MM.1S (cell line): Measurements from ENCODE around the gene SMC1B.

Experiments used
- DNase-seq: peaks from one replicate; pipeline ENCODE4 v3.0.0-alpha.2; 2015
- H2AFZ ChIP-seq: fragments of 300-600 bp; sonication (generic); 2 replicates; pipeline ENCODE4 v1.6.0; 2016; ENCODE audit warnings: antibody characterized with exemption, low read length
- H3F3A ChIP-seq: fragments of 300-600 bp; sonication (generic); 2 replicates; pipeline ENCODE4 v1.6.1; 2016; ENCODE audit warnings: mild to moderate bottlenecking, antibody characterized with exemption, low read length, moderate library complexity, mixed read lengths; ENCODE audit not compliant: insufficient read depth
- H3K27ac ChIP-seq: fragments of 300-600 bp; sonication (generic); 2 replicates; pipeline ENCODE4 v1.5.1; 2016; ENCODE audit warnings: mild to moderate bottlenecking, low read length
- H3K27me3 ChIP-seq: fragments of 300-600 bp; sonication (generic); replicated peaks from 2 replicates; pipeline ENCODE4 v1.6.0; 2016; ENCODE audit warnings: low read length; ENCODE audit not compliant: insufficient read depth
- H3K36me3 ChIP-seq: fragments of 300-600 bp; sonication (generic); replicated peaks from 2 replicates; pipeline ENCODE4 v1.6.1; 2016; ENCODE audit warnings: mild to moderate bottlenecking, low read length, mixed read lengths; ENCODE audit not compliant: insufficient read depth
- H3K4me1 ChIP-seq: fragments of 300-600 bp; sonication (generic); 2 replicates; pipeline ENCODE4 v1.6.1; 2016; ENCODE audit warnings: low read length, mixed read lengths
- H3K4me2 ChIP-seq: fragments of 300-600 bp; sonication (generic); 2 replicates; pipeline ENCODE4 v1.6.0; 2016; ENCODE audit warnings: low read depth, low read length
- H3K4me3 ChIP-seq: fragments of 300-600 bp; sonication (generic); 2 replicates; pipeline ENCODE4 v1.5.1; 2016; ENCODE audit warnings: low read length, mixed read lengths
- H3K79me2 ChIP-seq: fragments of 300-600 bp; sonication (generic); 2 replicates; pipeline ENCODE4 v1.6.1; 2016; ENCODE audit warnings: mixed run types, low read length, mixed read lengths
- H3K9ac ChIP-seq: fragments of 300-600 bp; sonication (generic); 2 replicates; pipeline ENCODE4 v1.6.1; 2016; ENCODE audit warnings: low read length, mixed read lengths
- H3K9me2 ChIP-seq: fragments of 300-600 bp; sonication (generic); replicated peaks from 2 replicates; pipeline ENCODE4 v1.6.1; 2016; ENCODE audit warnings: mild to moderate bottlenecking, low read length, mixed read lengths; ENCODE audit not compliant: insufficient read depth
- H3K9me3 ChIP-seq: fragments of 300-600 bp; sonication (generic); replicated peaks from 2 replicates; pipeline ENCODE4 v1.6.1; 2016; ENCODE audit warnings: mild to moderate bottlenecking, low read length, mixed read lengths; ENCODE audit not compliant: insufficient read depth
- H4K20me1 ChIP-seq: fragments of 300-600 bp; sonication (generic); 2 replicates; pipeline ENCODE4 v1.6.1; 2016; ENCODE audit warnings: mild to moderate bottlenecking, low read length, moderate library complexity, mixed read lengths; ENCODE audit not compliant: insufficient read depth
- EZH2 ChIP-seq: fragments of 300-600 bp; sonication (generic); optimal IDR thresholded peaks from 2 replicates; pipeline ENCODE3; 2017; ENCODE audit warnings: low read depth, mild to moderate bottlenecking, antibody characterized with exemption, low read length, mixed read lengths
- EZH2phosphoT487 ChIP-seq: fragments of 300-600 bp; sonication (generic); IDR thresholded peaks from 2 replicates; pipeline ENCODE4 v1.6.1; 2018; ENCODE audit warnings: antibody characterized with exemption, low read length
- TF ChIP-seq, protein P1 (sequence below): fragments of 300-600 bp; sonication (generic); IDR thresholded peaks from 2 replicates; pipeline ENCODE4 v1.5.1; 2016; ENCODE audit warnings: antibody characterized with exemption, low read length, mixed read lengths

SMC1B gene, protein sequence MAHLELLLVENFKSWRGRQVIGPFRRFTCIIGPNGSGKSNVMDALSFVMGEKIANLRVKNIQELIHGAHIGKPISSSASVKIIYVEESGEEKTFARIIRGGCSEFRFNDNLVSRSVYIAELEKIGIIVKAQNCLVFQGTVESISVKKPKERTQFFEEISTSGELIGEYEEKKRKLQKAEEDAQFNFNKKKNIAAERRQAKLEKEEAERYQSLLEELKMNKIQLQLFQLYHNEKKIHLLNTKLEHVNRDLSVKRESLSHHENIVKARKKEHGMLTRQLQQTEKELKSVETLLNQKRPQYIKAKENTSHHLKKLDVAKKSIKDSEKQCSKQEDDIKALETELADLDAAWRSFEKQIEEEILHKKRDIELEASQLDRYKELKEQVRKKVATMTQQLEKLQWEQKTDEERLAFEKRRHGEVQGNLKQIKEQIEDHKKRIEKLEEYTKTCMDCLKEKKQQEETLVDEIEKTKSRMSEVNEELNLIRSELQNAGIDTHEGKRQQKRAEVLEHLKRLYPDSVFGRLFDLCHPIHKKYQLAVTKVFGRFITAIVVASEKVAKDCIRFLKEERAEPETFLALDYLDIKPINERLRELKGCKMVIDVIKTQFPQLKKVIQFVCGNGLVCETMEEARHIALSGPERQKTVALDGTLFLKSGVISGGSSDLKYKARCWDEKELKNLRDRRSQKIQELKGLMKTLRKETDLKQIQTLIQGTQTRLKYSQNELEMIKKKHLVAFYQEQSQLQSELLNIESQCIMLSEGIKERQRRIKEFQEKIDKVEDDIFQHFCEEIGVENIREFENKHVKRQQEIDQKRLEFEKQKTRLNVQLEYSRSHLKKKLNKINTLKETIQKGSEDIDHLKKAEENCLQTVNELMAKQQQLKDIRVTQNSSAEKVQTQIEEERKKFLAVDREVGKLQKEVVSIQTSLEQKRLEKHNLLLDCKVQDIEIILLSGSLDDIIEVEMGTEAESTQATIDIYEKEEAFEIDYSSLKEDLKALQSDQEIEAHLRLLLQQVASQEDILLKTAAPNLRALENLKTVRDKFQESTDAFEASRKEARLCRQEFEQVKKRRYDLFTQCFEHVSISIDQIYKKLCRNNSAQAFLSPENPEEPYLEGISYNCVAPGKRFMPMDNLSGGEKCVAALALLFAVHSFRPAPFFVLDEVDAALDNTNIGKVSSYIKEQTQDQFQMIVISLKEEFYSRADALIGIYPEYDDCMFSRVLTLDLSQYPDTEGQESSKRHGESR

DNA sequence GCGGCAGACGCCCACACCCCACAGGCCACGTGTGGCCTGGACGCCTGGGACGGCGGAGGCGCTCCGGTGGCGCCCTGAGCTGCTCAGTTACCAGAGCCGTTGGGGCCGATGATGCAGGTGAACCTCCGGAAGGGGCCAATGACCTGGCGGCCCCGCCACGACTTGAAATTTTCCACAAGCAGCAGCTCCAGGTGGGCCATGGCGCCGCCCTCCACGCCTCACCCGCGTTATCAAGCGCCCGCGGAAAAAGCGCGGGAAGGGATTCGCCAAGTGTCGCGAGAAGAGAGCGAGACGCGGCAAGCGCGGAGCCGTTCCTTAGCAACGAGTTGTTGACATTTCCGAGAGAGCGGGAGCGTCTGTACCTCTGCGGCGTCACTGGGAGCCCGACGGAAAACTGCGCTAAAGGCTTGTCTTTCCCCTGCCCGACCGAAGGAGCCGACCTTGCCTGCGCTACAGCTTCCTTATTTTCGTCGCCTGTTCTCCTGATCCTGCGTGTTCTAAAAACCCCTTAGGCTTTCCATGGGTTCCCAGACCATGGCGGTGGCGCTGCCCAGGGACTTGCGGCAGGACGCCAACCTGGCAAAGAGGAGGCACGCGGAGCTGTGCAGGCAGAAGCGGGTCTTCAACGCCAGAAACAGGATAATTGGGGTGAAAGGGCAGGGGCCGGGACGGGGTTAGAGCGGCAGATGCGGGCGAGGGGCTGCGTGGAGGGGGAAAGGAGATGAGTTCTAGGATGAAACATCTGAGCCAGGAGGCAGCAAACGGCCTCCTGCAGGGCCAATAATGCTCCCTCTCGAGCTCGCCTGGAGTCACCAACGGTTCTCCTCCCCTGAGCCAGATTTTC, at the start of gene SMC1B, which contains the start of gene RIBC2:
SMC1B (minus strand) TSS at position 232 of the 844 bp plus-strand sequence; CDS start at position 200, 32 bp downstream.
RIBC2 (plus strand) TSS at position 326 of the 844 bp plus-strand sequence; CDS start at position 520, 194 bp downstream.
- Histone ChIP-seq H3K27me3 (no peaks in the 10 kb centered on the region), H3K27ac (peak within 1 kb of the TSS; percentile 57; the same call in 1 of the 2 replicates), H4K20me1 (no peaks in the 10 kb centered on the region), H3K9me2 (no peaks in the 10 kb centered on the region), H3K9me3 (no peaks in the 10 kb centered on the region), H2AFZ (peak within 1 kb of the TSS; percentile 80), H3K4me1 (0 out of 2 replicates have a peak, but pooled peaks cover 5% of the 10 kb centered on the region), H3F3A (no peaks in the 10 kb centered on the region), H3K79me2 (no peaks in the 10 kb centered on the region), H3K36me3 (no peaks in the 10 kb centered on the region), H3K4me3 (peak within 1 kb of the TSS; percentile 68), H3K4me2 (peak within 1 kb of the TSS; percentile 71), H3K9ac (peak within 1 kb of the TSS; percentile 92)
- peak; percentile 92 for DNase-seq
- no peak for TF ChIP-seq EZH2phosphoT487
- TF ChIP-seq, protein P1, sequence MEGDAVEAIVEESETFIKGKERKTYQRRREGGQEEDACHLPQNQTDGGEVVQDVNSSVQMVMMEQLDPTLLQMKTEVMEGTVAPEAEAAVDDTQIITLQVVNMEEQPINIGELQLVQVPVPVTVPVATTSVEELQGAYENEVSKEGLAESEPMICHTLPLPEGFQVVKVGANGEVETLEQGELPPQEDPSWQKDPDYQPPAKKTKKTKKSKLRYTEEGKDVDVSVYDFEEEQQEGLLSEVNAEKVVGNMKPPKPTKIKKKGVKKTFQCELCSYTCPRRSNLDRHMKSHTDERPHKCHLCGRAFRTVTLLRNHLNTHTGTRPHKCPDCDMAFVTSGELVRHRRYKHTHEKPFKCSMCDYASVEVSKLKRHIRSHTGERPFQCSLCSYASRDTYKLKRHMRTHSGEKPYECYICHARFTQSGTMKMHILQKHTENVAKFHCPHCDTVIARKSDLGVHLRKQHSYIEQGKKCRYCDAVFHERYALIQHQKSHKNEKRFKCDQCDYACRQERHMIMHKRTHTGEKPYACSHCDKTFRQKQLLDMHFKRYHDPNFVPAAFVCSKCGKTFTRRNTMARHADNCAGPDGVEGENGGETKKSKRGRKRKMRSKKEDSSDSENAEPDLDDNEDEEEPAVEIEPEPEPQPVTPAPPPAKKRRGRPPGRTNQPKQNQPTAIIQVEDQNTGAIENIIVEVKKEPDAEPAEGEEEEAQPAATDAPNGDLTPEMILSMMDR: no peak
- TF ChIP-seq EZH2: no peak

DNA sequence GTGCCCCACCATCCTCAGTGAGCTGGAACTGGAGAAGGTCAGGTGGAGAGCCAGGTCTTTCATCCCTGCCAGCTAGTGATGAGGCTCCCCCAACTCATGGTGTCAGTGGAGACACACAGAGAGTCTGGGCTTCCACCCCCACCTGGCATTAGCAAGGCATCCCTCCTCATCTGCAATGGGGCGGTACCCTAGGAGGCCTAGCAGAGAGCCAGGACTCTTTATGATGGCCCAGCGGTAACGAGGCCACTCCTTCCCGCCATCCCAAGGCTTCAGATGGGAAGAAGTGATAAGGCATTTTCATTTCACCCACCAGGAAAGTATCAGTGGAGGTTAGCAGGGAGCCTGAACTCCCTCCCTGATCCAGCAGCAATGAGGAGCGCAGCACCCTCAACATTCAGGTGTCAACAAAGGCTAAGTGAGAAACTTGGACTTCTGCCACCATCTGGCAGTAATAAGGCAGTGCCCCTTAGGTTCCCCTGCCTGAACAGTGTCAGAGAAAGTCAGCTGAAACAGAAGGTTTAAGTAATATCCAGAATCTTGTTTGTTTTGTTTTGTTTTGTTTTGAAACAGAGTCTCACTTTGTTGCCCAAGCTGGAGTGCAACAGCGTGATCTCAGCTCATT, 48.7 kb upstream of the SMC1B start:
- no peaks in the 10 kb centered on the region for H4K20me1 ChIP-seq
- H3K4me2 ChIP-seq: no peak overlapping the region
- no peak for DNase-seq
- no peaks in the 10 kb centered on the region for H3K79me2 ChIP-seq
- no peaks in the 10 kb centered on the region for H3K4me1 ChIP-seq
- no peak overlapping the region for H3K27ac ChIP-seq
- no peaks in the 10 kb centered on the region for H3F3A ChIP-seq
- H3K4me3 ChIP-seq: no peak overlapping the region
- TF ChIP-seq EZH2phosphoT487: no peak
- TF ChIP-seq, protein P1: peak; percentile 33
- no peak for TF ChIP-seq EZH2
- no peaks in the 10 kb centered on the region for H3K36me3 ChIP-seq
- no peak overlapping the region for H3K9ac ChIP-seq
- H3K9me3 ChIP-seq: no peaks in the 10 kb centered on the region
- H3K27me3 ChIP-seq: peaks cover 41% of the 10 kb centered on the region
- H2AFZ ChIP-seq: no peak overlapping the region
- H3K9me2 ChIP-seq: no peaks in the 10 kb centered on the region
